H54 (cell line): Measurements from ENCODE around the gene GYG2.
"Not testable (repeated sequence)": the region's sequence is repeated elsewhere in the genome, so short reads cannot be mapped to it uniquely, and the experiment has no call there.

Experiments used
- DNase-seq: peaks from one replicate; pipeline ENCODE4 v3.0.0; 2011; ENCODE audit warnings: low spot score, mixed read lengths; ENCODE audit not compliant: insufficient read length
- FAIRE-seq: peaks from 3 replicates; lab custom pipeline; 2011; peaks lifted over from hg19 to GRCh38; lab: Jason Lieb, UNC
- POLR2A ChIP-seq: IDR thresholded peaks from 2 replicates; pipeline ENCODE4 v1.6.1; 2011; ENCODE audit warnings: low read depth, mild to moderate bottlenecking, low read length

GYG2 gene

GRCh38 chrX:2811271-2811670 lies 17.5 kb upstream of the GYG2 start:
- no peak for FAIRE-seq
- DNase-seq, result no peak
- no peak for TF ChIP-seq POLR2A

- DNase-seq, FAIRE-seq: not testable (repeated sequence)
These were observed 16.4 kb upstream of the GYG2 start for GRCh38 chrX:2812161-2812907.

GRCh38 chrX:2817036-2817435 lies 11.7 kb upstream of the GYG2 start:
- no peak for TF ChIP-seq POLR2A

GRCh38 chrX:2819345-2820135 lies 9.2 kb upstream of the GYG2 start:
- no peak for DNase-seq
- no peak for FAIRE-seq
- TF ChIP-seq POLR2A, result no peak

More at GRCh38 chrX:2817036-2817435, 11.7 kb upstream of the GYG2 start:
- FAIRE-seq (no peak), DNase-seq (no peak)

GRCh38 chrX:2820136-2820771 lies 8.5 kb upstream of the GYG2 start:
- TF ChIP-seq POLR2A, result no peak
- FAIRE-seq (no peak), DNase-seq (no peak)

- no peak for TF ChIP-seq POLR2A
- FAIRE-seq (no peak), DNase-seq (no peak)
These were observed 4.8 kb upstream of the GYG2 start for GRCh38 chrX:2823795-2824386.

GRCh38 chrX:2824886-2825285 lies 3.8 kb upstream of the GYG2 start:
- no peak for TF ChIP-seq POLR2A
- FAIRE-seq (no peak), DNase-seq (no peak)

- FAIRE-seq (no peak), DNase-seq (no peak)
- no peak for TF ChIP-seq POLR2A
These were observed 255 bp downstream of the GYG2 start for GRCh38 chrX:2828959-2829411.

GRCh38 chrX:2829469-2830246 lies 928 bp downstream of the GYG2 start:
- no peak for FAIRE-seq
- no peak for DNase-seq
- no peak for TF ChIP-seq POLR2A

- no peak for TF ChIP-seq POLR2A
- FAIRE-seq (no peak), DNase-seq (no peak)
These were observed 2.9 kb downstream of the GYG2 start for GRCh38 chrX:2831471-2832228.

GRCh38 chrX:2837961-2838360 lies 9.2 kb downstream of the GYG2 start:
- TF ChIP-seq POLR2A, result no peak
- no peak for DNase-seq
- FAIRE-seq, result no peak

- DNase-seq, result no peak
- TF ChIP-seq POLR2A, result no peak
- FAIRE-seq, result no peak
These were observed 12.2 kb downstream of the GYG2 start for GRCh38 chrX:2840961-2841360.
